Measurements from ENCODE around the gene REXO1.
"Not testable (repeated sequence)": the region's sequence is repeated elsewhere in the genome, so short reads cannot be mapped to it uniquely, and the experiment has no call there.

The REXO1 gene

GRCh38 chr19:1877280-1877660 is 29.0 kb upstream of the REXO1 start:
- CTCF ChIA-PET: interaction anchor here (1.7 kb wide), 1 partner anchor 20 kb away, joined by 6 read pairs; no protein-coding TSS in a partner anchor
- POLR2A ChIA-PET: interaction anchor here (2.4 kb wide), 1 partner anchor 29 kb away, joined by 11 read pairs; the partner anchor contains the start of genes ADAT3 and SCAMP4
- H3K4me3 ChIP-seq (ENCODE audit: low read depth, low read length); H3K9me3 ChIP-seq (ENCODE audit: control insufficient read depth, insufficient read depth, low read depth, low read length); H3K27ac ChIP-seq (ENCODE audit: extremely low read depth, low read depth, low read length): not testable (repeated sequence)
- H3K36me3 ChIP-seq (ENCODE audit: control insufficient read depth in 2 of 2, insufficient read depth in 1 of 2, low read length in 2 of 2): peaks cover 0 to 26% of the 10 kb centered on the region in 2 experiments; a peak in 1 of 3 replicates
- peak; percentile 31; the same call in 1 of the 2 replicates for TF ChIP-seq ZBTB6 (tag by site-specific recombination; IDR thresholded peaks at IDR 0.05)
- H3K4me1 ChIP-seq (ENCODE audit: control insufficient read depth, insufficient read depth, low read length): peaks cover 10% of the 10 kb centered on the region

GRCh38 chr19:1876496-1877279 is 28.4 kb upstream of the REXO1 start:
- peaks cover 10% of the 10 kb centered on the region for H3K4me1 ChIP-seq (ENCODE audit: control insufficient read depth, insufficient read depth, low read length)
- not testable (repeated sequence) for H3K9me3 ChIP-seq (ENCODE audit: control insufficient read depth, insufficient read depth, low read depth, low read length); H3K4me3 ChIP-seq (ENCODE audit: low read depth, low read length)
- H3K36me3 ChIP-seq (ENCODE audit: control insufficient read depth in 2 of 2, insufficient read depth in 1 of 2, low read length in 2 of 2): peaks cover 0 to 26% of the 10 kb centered on the region in 2 experiments; a peak in 1 of 3 replicates
- peak overlapping the region; percentile 89 for H3K27ac ChIP-seq (ENCODE audit: extremely low read depth, low read depth, low read length)
- ChIA-PET CTCF (interaction anchor here (0.7 to 1.7 kb wide), 7 partner anchors 12 to 91 kb away, joined by 3 to 6 read pairs (median 3); no protein-coding TSS in a partner anchor), POLR2A (interaction anchor here (0.6 to 2.8 kb wide), 11 partner anchors 8 to 172 kb away, joined by 3 to 22 read pairs (median 5); partner anchors contain the start of genes ABHD17A, ADAT3 and SCAMP4)
- TF ChIP-seq ZNF335 (tag by site-specific recombination; conservative IDR thresholded peaks at IDR 0.05): peak; percentile 52
- TF ChIP-seq ZNF10 (tag by site-specific recombination; IDR thresholded peaks at IDR 0.05): 0 out of 2 replicates have a peak, but pooled peaks have one; percentile 4
- 0 out of 2 replicates have a peak, but pooled peaks have one; percentile 27 for TF ChIP-seq ZNF488 (tag by site-specific recombination; IDR thresholded peaks at IDR 0.05)
- peak; percentile 60; the same call in 1 of the 2 replicates for TF ChIP-seq BCL11B (tag by site-specific recombination; IDR thresholded peaks at IDR 0.05; ENCODE audit: low read depth)
- peak; percentile 52 for TF ChIP-seq ZIC2 (tag by site-specific recombination; IDR thresholded peaks at IDR 0.05)
- TF ChIP-seq ZNF692 (tag by site-specific recombination; IDR thresholded peaks at IDR 0.05): peak; percentile 84; the same call in 1 of the 2 replicates
- TF ChIP-seq HIC1 (tag by site-specific recombination; IDR thresholded peaks at IDR 0.05): peak; percentile 68; the same call in 1 of the 2 replicates
- TF ChIP-seq GLIS2 (tag by site-specific recombination; IDR thresholded peaks at IDR 0.05): peak; percentile 79
- TF ChIP-seq ZBTB48 (tag by site-specific recombination; IDR thresholded peaks at IDR 0.05): peak; percentile 66; the same call in 1 of the 2 replicates
- TF ChIP-seq ZBTB10 (tag by site-specific recombination; IDR thresholded peaks at IDR 0.05): peak; percentile 18; the same call in 1 of the 2 replicates

Data from HEK293 (cell line).